Lower leg skin (tissue), 4 donors: ENCODE data around the gene COA6. TPM values are rescaled to one million over a fixed set of nuclear protein-coding genes. Genes with fewer than 3 reads are reported as not detected.
"Not testable (repeated sequence)": the region's sequence is repeated elsewhere in the genome, so short reads cannot be mapped to it uniquely, and the experiment has no call there.

Experiments used
- DNase-seq, 2 donors: peaks; one replicate each; pipeline ENCODE4 v3.0.0-alpha.2; 2019; ENCODE audit warnings: low spot score in 2 of 2
- H3K4me3 ChIP-seq: fragments of 200-600 bp; sonication (generic); 2 replicates; pipeline ENCODE4 v1.5.1; 2017; ENCODE audit warnings: mild to moderate bottlenecking, low read depth; ENCODE audit not compliant: poor library complexity, severe bottlenecking
- POLR2A ChIP-seq, 2 donors: fragments of 450-650 bp; IDR thresholded peaks; one replicate each; pipeline ENCODE4 v1.6.1; 2016 to 2017; ENCODE audit warnings: antibody characterized with exemption in 2 of 2, mild to moderate bottlenecking in 1 of 2, moderate library complexity in 1 of 2
- WGBS, 2 donors: methylation state at CpG; one replicate each; pipeline ENCODE4 v1.1.5; 2018; 5-methylcytosine and 5-hydroxymethylcytosine counted together
- intact Hi-C: fragments of 100-400 bp; cut with DNase I; formaldehyde crosslinking; loops from one replicate; pipeline ENCODE4 v1.15.0; 2023; ENCODE audit warnings: low total_unique reads
- total RNA-seq, 4 donors: library from RNA; depleted of rRNA; stranded (reverse); fragments of >200 nt; gene quantifications; one replicate each; pipeline ENCODE4 v1.1.0, GENCODE V29; 2016
- TF ChIP-seq, protein P1 (sequence below), 3 donors: fragments of 450-650 bp; IDR thresholded peaks; one replicate each; pipeline ENCODE4 v1.5.1; 2016; ENCODE audit warnings: antibody characterized with exemption in 3 of 3, mild to moderate bottlenecking in 3 of 3, moderate library complexity in 2 of 3

Gene COA6
- total RNA-seq, 4 donors from 2014 or later: 9.8 to 33.3 (median 14.8) TPM

DNA sequence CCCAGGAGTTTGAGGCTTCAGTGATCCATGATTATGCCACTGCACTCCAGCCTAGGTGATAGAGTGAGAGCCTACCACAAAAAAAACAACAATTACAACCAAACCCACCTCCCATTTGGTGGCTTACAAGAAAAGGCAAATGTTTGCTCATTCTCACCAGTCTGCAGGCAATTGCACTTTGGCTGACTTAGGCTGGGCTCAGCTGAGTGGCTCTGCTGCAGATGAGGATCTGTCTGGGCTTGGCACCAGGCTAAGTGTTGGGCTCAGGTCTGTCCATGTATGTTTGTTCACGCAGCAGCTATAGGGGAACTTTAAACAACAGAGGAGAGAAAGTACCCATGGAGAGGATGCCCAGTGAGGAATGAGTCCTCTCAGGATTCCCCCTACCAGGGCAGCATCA lies 28.0 kb upstream of the COA6 start:
- 90 to 100% methylated on average over 1 of the region's 1 CpG for WGBS, 2 donors
- intact Hi-C loops: no loop called here
- no peak for TF ChIP-seq POLR2A (IDR thresholded peaks at IDR 0.05)
- TF ChIP-seq, protein P1, sequence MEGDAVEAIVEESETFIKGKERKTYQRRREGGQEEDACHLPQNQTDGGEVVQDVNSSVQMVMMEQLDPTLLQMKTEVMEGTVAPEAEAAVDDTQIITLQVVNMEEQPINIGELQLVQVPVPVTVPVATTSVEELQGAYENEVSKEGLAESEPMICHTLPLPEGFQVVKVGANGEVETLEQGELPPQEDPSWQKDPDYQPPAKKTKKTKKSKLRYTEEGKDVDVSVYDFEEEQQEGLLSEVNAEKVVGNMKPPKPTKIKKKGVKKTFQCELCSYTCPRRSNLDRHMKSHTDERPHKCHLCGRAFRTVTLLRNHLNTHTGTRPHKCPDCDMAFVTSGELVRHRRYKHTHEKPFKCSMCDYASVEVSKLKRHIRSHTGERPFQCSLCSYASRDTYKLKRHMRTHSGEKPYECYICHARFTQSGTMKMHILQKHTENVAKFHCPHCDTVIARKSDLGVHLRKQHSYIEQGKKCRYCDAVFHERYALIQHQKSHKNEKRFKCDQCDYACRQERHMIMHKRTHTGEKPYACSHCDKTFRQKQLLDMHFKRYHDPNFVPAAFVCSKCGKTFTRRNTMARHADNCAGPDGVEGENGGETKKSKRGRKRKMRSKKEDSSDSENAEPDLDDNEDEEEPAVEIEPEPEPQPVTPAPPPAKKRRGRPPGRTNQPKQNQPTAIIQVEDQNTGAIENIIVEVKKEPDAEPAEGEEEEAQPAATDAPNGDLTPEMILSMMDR (IDR thresholded peaks at IDR 0.05): no peak
- no peak for DNase-seq
- no peak overlapping the region for H3K4me3 ChIP-seq

DNA sequence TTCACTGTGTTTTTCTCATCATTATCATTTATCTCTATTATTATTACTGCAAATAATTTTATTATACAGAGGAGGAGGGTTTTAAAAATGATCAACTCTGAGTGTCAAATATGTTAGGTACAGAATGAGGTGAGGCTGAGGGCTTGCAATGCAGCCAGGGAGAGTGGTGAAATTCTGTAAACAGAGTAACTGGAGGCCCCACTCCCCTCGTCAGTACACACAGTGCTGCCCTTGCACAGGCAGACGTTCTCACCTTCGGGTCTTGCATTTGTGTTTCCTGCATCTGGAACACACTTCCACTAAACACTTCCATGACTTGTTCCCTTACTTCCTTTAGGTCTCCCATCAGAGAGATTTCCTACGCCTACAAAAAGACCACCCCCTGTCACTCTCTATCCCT lies 24.3 kb upstream of the COA6 start:
- TF ChIP-seq POLR2A (IDR thresholded peaks at IDR 0.05): no peak
- TF ChIP-seq, protein P1 (IDR thresholded peaks at IDR 0.05): no peak
- 60 to 63% methylated on average over 4 of the region's 4 CpGs for WGBS, 2 donors
- intact Hi-C loops: no loop called here
- DNase-seq: no peak
- H3K4me3 ChIP-seq: no peak overlapping the region

DNA sequence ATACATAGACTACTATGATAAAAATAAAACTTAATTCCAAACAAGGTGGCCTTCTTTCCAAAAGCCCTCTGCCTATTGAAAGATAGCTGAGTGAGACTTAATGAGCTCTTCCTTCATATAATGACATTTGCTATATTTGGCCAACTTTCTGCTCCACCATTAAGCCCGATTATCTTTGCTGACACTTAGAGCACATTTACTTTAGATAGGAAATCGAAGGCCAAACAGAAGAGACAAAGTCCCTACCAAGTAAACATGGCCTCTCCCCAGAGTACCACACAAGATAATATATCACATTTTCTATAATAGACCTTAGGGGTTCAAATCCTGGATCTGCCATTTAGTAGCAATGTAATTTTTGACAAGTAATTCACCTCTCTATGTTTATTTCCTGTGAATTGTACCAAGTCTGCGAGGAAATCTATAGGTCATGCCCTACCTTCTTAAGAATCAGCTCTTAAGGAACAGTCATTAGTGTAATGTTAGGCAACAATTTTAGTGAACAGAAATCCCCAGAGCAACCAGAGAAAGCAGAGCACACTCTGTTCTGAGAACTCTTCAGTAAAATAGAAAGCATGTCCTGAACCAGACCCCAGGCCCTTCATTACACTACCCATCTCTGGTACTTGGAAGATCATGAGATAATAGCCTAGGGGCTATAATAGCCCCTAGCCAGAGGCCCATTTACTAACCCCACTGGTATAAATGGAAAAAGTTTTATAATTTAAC lies 17.3 kb upstream of the COA6 start:
- no peak overlapping the region for H3K4me3 ChIP-seq
- TF ChIP-seq, protein P1 (IDR thresholded peaks at IDR 0.05): no peak
- TF ChIP-seq POLR2A (IDR thresholded peaks at IDR 0.05): no peak
- 88 to 95% methylated on average over 3 of the region's 3 CpGs for WGBS, 2 donors
- intact Hi-C loops: no loop called here
- DNase-seq: no peak

DNA sequence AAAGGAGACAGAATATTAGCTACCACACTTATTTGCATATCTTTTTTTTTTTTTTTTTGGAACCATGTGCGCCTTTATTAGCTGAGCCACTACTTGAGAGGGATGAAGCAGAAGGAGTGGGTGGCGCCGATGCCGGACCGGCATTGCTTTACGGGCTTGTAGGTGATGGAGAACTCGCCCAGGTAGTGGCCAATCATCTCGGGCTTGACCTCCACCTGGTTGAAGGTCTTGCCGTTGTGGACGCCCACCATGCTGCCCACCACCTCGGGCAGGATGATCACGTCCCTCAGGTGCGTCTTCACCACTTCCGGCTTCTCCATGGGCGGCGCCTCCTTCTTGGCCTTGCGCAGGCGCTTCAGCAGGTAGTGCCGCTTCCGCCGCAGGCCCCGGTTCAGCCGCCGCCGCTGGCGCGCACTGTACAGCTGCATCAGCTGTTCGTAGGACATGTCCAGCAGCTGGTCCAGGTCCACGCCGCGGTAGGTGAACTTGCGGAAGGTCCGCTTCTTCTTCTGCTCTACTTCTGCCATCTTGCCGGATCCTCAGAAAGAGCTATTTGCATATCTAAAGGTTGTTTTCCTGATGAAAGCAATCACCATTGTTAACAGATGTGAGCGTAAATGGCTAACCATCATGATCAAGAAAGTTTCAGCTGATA lies 16.5 kb upstream of the COA6 start:
- H3K4me3 ChIP-seq, intact Hi-C loops, DNase-seq: not testable (repeated sequence)
- WGBS, 2 donors: 44 to 59% methylated on average over 35 of the region's 35 CpGs

DNA sequence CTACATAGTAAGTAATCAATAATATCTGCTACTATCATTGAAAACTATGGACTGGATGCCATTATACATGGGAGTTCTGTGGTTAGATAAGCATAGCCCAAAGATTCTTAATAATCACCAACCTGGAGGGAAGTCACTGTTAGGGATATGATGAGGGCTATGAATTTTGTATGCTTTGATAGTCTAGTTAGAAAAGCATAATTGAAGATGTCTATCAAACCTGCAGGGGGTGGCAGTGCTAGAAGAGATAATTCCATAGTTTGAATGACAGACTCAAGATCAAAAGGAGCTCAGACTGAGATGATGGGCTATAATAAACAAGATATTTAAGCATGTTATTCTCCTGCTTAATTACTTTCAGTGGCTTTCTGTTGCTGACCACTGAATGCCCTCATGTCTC lies 15.4 kb upstream of the COA6 start:
- no peak for DNase-seq
- intact Hi-C loops: no loop called here
- no peak overlapping the region for H3K4me3 ChIP-seq
- TF ChIP-seq, protein P1 (IDR thresholded peaks at IDR 0.05): no peak
- no peak for TF ChIP-seq POLR2A (IDR thresholded peaks at IDR 0.05)

DNA sequence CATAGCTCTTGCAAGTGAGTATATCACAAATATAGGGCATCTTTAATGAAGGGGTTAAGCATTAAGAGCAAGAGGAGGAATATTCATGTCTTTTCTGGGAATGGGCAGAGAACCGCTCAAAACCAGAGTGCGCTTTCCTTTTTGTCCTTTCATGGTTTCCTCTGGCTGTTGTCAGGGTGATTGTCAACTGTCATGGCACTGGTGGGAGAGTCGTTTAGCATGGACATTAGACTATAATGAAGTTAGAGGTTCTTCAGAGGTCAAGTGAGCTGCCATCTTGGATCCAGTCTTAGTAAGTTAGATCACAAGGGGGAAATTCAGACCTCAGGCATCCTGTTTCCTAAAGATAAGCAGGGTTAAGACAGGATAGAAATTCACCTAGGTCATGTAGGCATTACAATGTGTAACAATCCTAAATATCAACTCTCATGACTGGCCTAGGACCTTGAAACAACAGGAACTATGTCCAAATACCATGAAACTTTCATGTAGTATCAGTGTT lies 12.1 kb upstream of the COA6 start:
- intact Hi-C loops: no loop called here

More for the DNA sequence above, 12.1 kb upstream of the COA6 start:
- DNase-seq: no peak
- 79 to 85% methylated on average over 3 of the region's 3 CpGs for WGBS, 2 donors
- H3K4me3 ChIP-seq: no peak overlapping the region
- TF ChIP-seq, protein P1 (IDR thresholded peaks at IDR 0.05): no peak
- no peak for TF ChIP-seq POLR2A (IDR thresholded peaks at IDR 0.05)
